OCI-LY1 (cell line): Measurements from ENCODE around the gene DCAF12.

Experiments
- EZH2 ChIP-seq: fragments of 200-600 bp; sonication (generic), shearing (Covaris generic); IDR thresholded peaks from 2 replicates; pipeline ENCODE4 v1.8.0; 2017; ENCODE audit warnings: borderline replicate concordance, mixed run types, mild to moderate bottlenecking, antibody characterized with exemption, low read length, moderate library complexity, mixed read lengths
- TF ChIP-seq, protein P1 (sequence below): fragments of 200-600 bp; sonication (generic), shearing (Covaris generic); IDR thresholded peaks from 2 replicates; pipeline ENCODE4 v1.5.1; 2017; ENCODE audit warnings: mild to moderate bottlenecking, antibody characterized with exemption, low read length, moderate library complexity, mixed read lengths

DNA sequence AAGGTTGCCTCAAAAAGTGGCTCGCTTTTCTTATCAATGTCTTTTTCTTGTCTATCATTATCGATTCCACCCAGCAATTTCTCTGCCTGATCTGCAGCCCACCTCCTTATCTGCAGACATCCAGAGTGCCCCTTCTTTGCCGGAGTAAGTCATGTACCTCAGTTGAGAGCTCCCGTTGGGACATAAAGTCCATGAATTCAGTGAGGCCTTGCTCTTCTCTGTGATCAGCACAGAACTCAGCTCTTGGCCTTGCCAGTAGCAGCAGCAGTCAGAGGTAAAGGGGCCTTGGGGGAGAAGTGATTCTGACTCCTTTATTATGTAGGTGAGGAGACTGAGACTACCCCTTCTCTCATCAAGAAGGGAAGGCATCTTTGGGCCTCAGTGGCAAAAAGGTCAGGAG is 24.9 kb upstream of the DCAF12 start:
- TF ChIP-seq, protein P1, sequence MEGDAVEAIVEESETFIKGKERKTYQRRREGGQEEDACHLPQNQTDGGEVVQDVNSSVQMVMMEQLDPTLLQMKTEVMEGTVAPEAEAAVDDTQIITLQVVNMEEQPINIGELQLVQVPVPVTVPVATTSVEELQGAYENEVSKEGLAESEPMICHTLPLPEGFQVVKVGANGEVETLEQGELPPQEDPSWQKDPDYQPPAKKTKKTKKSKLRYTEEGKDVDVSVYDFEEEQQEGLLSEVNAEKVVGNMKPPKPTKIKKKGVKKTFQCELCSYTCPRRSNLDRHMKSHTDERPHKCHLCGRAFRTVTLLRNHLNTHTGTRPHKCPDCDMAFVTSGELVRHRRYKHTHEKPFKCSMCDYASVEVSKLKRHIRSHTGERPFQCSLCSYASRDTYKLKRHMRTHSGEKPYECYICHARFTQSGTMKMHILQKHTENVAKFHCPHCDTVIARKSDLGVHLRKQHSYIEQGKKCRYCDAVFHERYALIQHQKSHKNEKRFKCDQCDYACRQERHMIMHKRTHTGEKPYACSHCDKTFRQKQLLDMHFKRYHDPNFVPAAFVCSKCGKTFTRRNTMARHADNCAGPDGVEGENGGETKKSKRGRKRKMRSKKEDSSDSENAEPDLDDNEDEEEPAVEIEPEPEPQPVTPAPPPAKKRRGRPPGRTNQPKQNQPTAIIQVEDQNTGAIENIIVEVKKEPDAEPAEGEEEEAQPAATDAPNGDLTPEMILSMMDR: no peak
- TF ChIP-seq EZH2: no peak
